Neuronal stem cell (in vitro differentiated cells): ENCODE results near the gene MACROD1.

ENCODE experiments used
- DNase-seq: peaks from one replicate; pipeline ENCODE4 v3.0.0-alpha.2; 2013; ENCODE audit warnings: low spot score
- H2AFZ ChIP-seq: one replicate; pipeline ENCODE4 v1.6.1; 2013; ENCODE audit warnings: mild to moderate bottlenecking, low read length, inconsistent platforms
- H2AK5ac ChIP-seq: 2 replicates; pipeline ENCODE4 v1.6.1; 2013; ENCODE audit warnings: low read depth, mild to moderate bottlenecking, inconsistent platforms, low read length, moderate library complexity, mixed read lengths
- H2BK120ac ChIP-seq: 2 replicates; pipeline ENCODE4 v1.6.1; 2013; ENCODE audit warnings: low read depth, mild to moderate bottlenecking, inconsistent platforms, low read length, moderate library complexity, mixed read lengths
- H2BK12ac ChIP-seq: one replicate; pipeline ENCODE4 v1.6.1; 2013; ENCODE audit warnings: low read length, inconsistent platforms
- H2BK15ac ChIP-seq: 2 replicates; pipeline ENCODE4 v1.6.1; 2013; ENCODE audit warnings: mild to moderate bottlenecking, low read length, inconsistent platforms, mixed read lengths
- H2BK5ac ChIP-seq: one replicate; pipeline ENCODE4 v1.6.1; 2013; ENCODE audit warnings: inconsistent platforms, mild to moderate bottlenecking, low read length, moderate library complexity
- H3K14ac ChIP-seq: one replicate; pipeline ENCODE4 v1.6.1; 2013; ENCODE audit warnings: low read length, inconsistent platforms
- H3K18ac ChIP-seq: 2 replicates; pipeline ENCODE4 v1.6.1; 2013; ENCODE audit warnings: low read length, inconsistent platforms
- H3K23ac ChIP-seq: 2 replicates; pipeline ENCODE4 v1.6.1; 2013; ENCODE audit warnings: low read depth, mild to moderate bottlenecking, mixed read lengths, low read length, inconsistent platforms; ENCODE audit not compliant: poor library complexity
- H3K27ac ChIP-seq: replicated peaks from 3 replicates; pipeline ENCODE4 v1.5.1; 2013; ENCODE audit warnings: low read length, inconsistent platforms
- H3K27me3 ChIP-seq, 3 experiments: 2 replicates each; pipeline ENCODE4 v1.6.1; 2013; ENCODE audit warnings: low read length in 3 of 3, mild to moderate bottlenecking in 2 of 3, inconsistent platforms in 1 of 3, low read depth in 1 of 3, mixed read lengths in 1 of 3, moderate library complexity in 1 of 3; ENCODE audit not compliant: control insufficient read depth in 3 of 3, insufficient read depth in 3 of 3
- H3K36me3 ChIP-seq, 2 donors: replicated peaks in 1 of 2; 2 replicates each; pipeline ENCODE4 v1.6.1; 2013; ENCODE audit warnings: low read length in 2 of 2; ENCODE audit not compliant: control insufficient read depth in 2 of 2, insufficient read depth in 2 of 2
- H3K4ac ChIP-seq: 2 replicates; pipeline ENCODE4 v1.6.1; 2013; ENCODE audit warnings: inconsistent platforms, mild to moderate bottlenecking, low read length, moderate library complexity
- H3K4me1 ChIP-seq, 2 donors: 1 replicate in 1 of 2; 2 replicates in 1 of 2; pipeline ENCODE4 v1.6.1; 2013; ENCODE audit warnings: low read length in 2 of 2, low read depth in 1 of 2; ENCODE audit not compliant: control insufficient read depth in 2 of 2, insufficient read depth in 1 of 2
- H3K4me2 ChIP-seq: one replicate; pipeline ENCODE4 v1.6.1; 2013; ENCODE audit warnings: mild to moderate bottlenecking, low read length, inconsistent platforms; ENCODE audit not compliant: insufficient read depth, poor library complexity, severe bottlenecking
- H3K4me3 ChIP-seq, 2 donors: 2 replicates each; pipeline ENCODE4 v1.5.1; 2013; ENCODE audit warnings: low read length in 2 of 2, mild to moderate bottlenecking in 2 of 2, inconsistent platforms in 1 of 2, moderate library complexity in 1 of 2
- H3K79me1 ChIP-seq: one replicate; pipeline ENCODE4 v1.6.1; 2013; ENCODE audit warnings: low read depth, mild to moderate bottlenecking, inconsistent platforms, low read length, moderate library complexity
- H3K9ac ChIP-seq: one replicate; pipeline ENCODE4 v1.6.1; 2013; ENCODE audit warnings: mild to moderate bottlenecking, low read depth, low read length, inconsistent platforms; ENCODE audit not compliant: poor library complexity
- H3K9me3 ChIP-seq, 2 donors: replicated peaks in 1 of 2; 2 replicates each; pipeline versions ENCODE3 to v1.6.1; 2013; ENCODE audit warnings: low read length in 2 of 2, mild to moderate bottlenecking in 2 of 2, inconsistent platforms in 1 of 2, low read depth in 1 of 2, mixed read lengths in 1 of 2, moderate library complexity in 1 of 2; ENCODE audit not compliant: control insufficient read depth in 2 of 2, insufficient read depth in 1 of 2
- H4K8ac ChIP-seq: one replicate; pipeline ENCODE4 v1.6.1; 2013; ENCODE audit warnings: low read depth, mild to moderate bottlenecking, inconsistent platforms, low read length, moderate library complexity
- H4K91ac ChIP-seq: one replicate; pipeline ENCODE4 v1.6.1; 2013; ENCODE audit warnings: low read length, low read depth, mild to moderate bottlenecking, inconsistent platforms; ENCODE audit not compliant: poor library complexity
- WGBS, 2 donors: extraction: QIAGEN DNeasy Blood & Tissue Kit; methylation state at CpG; one replicate each; pipeline ENCODE4 v1.1.7; 2013; ENCODE audit warnings: missing lambda C conversion rate in 2 of 2, mixed read lengths in 1 of 2; ENCODE audit not compliant: insufficient read length in 2 of 2, insufficient replicate concordance in 1 of 2; ENCODE audit errors: extremely low coverage in 2 of 2; 5-methylcytosine and 5-hydroxymethylcytosine counted together

The MACROD1 gene

GRCh38 chr11:63991558-63991957 is 174.4 kb downstream of the MACROD1 start:
- H2BK120ac ChIP-seq = no peak overlapping the region

GRCh38 chr11:63986932-63987513 is 178.9 kb downstream of the MACROD1 start:
- Histone ChIP-seq H3K4me1 (peaks cover 12 to 16% of the 10 kb centered on the region in 2 donors), H4K91ac (no peak overlapping the region), H3K36me3 (peaks cover 26 to 52% of the 10 kb centered on the region in 2 donors), H3K27me3 (no peaks in the 10 kb centered on the region), H3K9me3 (no peaks in the 10 kb centered on the region), H3K79me1 (peaks cover 25% of the 10 kb centered on the region), H3K4me3 (peak overlapping the region; percentile 87 to 98), H2BK120ac (no peak overlapping the region), H2BK5ac (peak overlapping the region; percentile 88), H2AFZ (peak overlapping the region; percentile 86), H3K23ac (peak overlapping the region; percentile 22), H3K4me2 (peak overlapping the region; percentile 78), H2BK15ac (no peak overlapping the region), H2BK12ac (no peak overlapping the region), H2AK5ac (peak overlapping the region; percentile 76), H3K27ac (peak overlapping the region; percentile 99), H3K9ac (peak overlapping the region; percentile 95), H3K14ac (no peak overlapping the region), H4K8ac (no peak overlapping the region), H3K18ac (peak overlapping the region; percentile 91), H3K4ac (peak overlapping the region; percentile 41)
- no peak for DNase-seq
- WGBS, 2 donors = no CpG with 5 or more reads among the region's 25 CpGs

More at GRCh38 chr11:63991558-63991957, 174.4 kb downstream of the MACROD1 start:
- no peak overlapping the region for H4K91ac ChIP-seq
- H3K9me3 ChIP-seq = no peaks in the 10 kb centered on the region
- no peak overlapping the region for H3K4me2 ChIP-seq
- H3K4me3 ChIP-seq = no peak overlapping the region
- no peak overlapping the region for H3K18ac ChIP-seq
- peaks cover 43 to 84% of the 10 kb centered on the region in 2 donors for H3K36me3 ChIP-seq
- H2AFZ ChIP-seq = no peak overlapping the region
- H2BK5ac ChIP-seq = no peak overlapping the region
- DNase-seq = no peak
- H3K9ac ChIP-seq = no peak overlapping the region
- no peak overlapping the region for H3K14ac ChIP-seq
- H3K27me3 ChIP-seq = no peaks in the 10 kb centered on the region
- H3K23ac ChIP-seq = no peak overlapping the region
- no peak overlapping the region for H3K4ac ChIP-seq
- H3K79me1 ChIP-seq = peaks cover 27% of the 10 kb centered on the region
- no peak overlapping the region for H3K27ac ChIP-seq
- no peak overlapping the region for H2BK15ac ChIP-seq
- no peak overlapping the region for H2BK12ac ChIP-seq
- WGBS, 2 donors = no CpG with 5 or more reads among the region's 10 CpGs
- no peak overlapping the region for H4K8ac ChIP-seq
- peaks cover 8 to 9% of the 10 kb centered on the region in 2 donors for H3K4me1 ChIP-seq
- no peak overlapping the region for H2AK5ac ChIP-seq

- peak within 1 kb of the TSS; percentile 95 for H3K9ac ChIP-seq
- H4K91ac ChIP-seq = peak within 1 kb of the TSS; percentile 96
- H2AK5ac ChIP-seq = peak within 1 kb of the TSS; percentile 76
- WGBS, 2 donors = no CpG with 5 or more reads among the region's 63 CpGs
- peak within 1 kb of the TSS; percentile 99 for H3K27ac ChIP-seq
- peak within 1 kb of the TSS; percentile 86 for H2AFZ ChIP-seq
- peaks cover 25% of the 10 kb centered on the region for H3K79me1 ChIP-seq
- H2BK120ac ChIP-seq = peak within 1 kb of the TSS; percentile 55
- DNase-seq = peak; percentile 91
- H3K14ac ChIP-seq = peak within 1 kb of the TSS; percentile 98
- peaks cover 12 to 16% of the 10 kb centered on the region in 2 donors for H3K4me1 ChIP-seq
- H3K9me3 ChIP-seq = no peaks in the 10 kb centered on the region
- peaks cover 24 to 49% of the 10 kb centered on the region in 2 donors for H3K36me3 ChIP-seq
- peak within 1 kb of the TSS; percentile 41 for H3K4ac ChIP-seq
- H2BK15ac ChIP-seq = peak within 1 kb of the TSS; percentile 76
- H2BK5ac ChIP-seq = peak within 1 kb of the TSS; percentile 88
- H3K4me2 ChIP-seq = peak within 1 kb of the TSS; percentile 78
- peak within 1 kb of the TSS; percentile 87 to 98 for H3K4me3 ChIP-seq
- peak within 1 kb of the TSS; percentile 89 for H4K8ac ChIP-seq
- no peak within 1 kb of the TSS for H2BK12ac ChIP-seq
- peak within 1 kb of the TSS; percentile 60 for H3K23ac ChIP-seq
- no peaks in the 10 kb centered on the region for H3K27me3 ChIP-seq
- peak within 1 kb of the TSS; percentile 99 for H3K18ac ChIP-seq
These were observed 179.6 kb downstream of the MACROD1 start, which contains the start of gene OTUB1 for GRCh38 chr11:63986156-63986931. OTUB1 (plus strand) TSS chr11:63986438; CDS start chr11:63986457, 19 bp downstream.

- no peak overlapping the region for H2BK120ac ChIP-seq
- H3K14ac ChIP-seq = peak overlapping the region; percentile 15
- H4K91ac ChIP-seq = no peak overlapping the region
- H3K4me2 ChIP-seq = peak overlapping the region; percentile 70
- H3K27ac ChIP-seq = peak overlapping the region; percentile 68
- DNase-seq = no peak
- H4K8ac ChIP-seq = no peak overlapping the region
- peak overlapping the region; percentile 76 for H2BK15ac ChIP-seq
- no peaks in the 10 kb centered on the region for H3K27me3 ChIP-seq
- no peaks in the 10 kb centered on the region for H3K9me3 ChIP-seq
- H3K18ac ChIP-seq = peak overlapping the region; percentile 42
- peaks cover 19 to 45% of the 10 kb centered on the region in 2 donors for H3K36me3 ChIP-seq
- H3K79me1 ChIP-seq = peaks cover 23% of the 10 kb centered on the region
- peak overlapping the region; percentile 86 for H2AFZ ChIP-seq
- H3K4ac ChIP-seq = no peak overlapping the region
- WGBS, 2 donors = no CpG with 5 or more reads among the region's 18 CpGs
- H3K23ac ChIP-seq = no peak overlapping the region
- H3K9ac ChIP-seq = no peak overlapping the region
- H2BK5ac ChIP-seq = no peak overlapping the region
- H3K4me1 ChIP-seq = peaks cover 12 to 16% of the 10 kb centered on the region in 2 donors
- H3K4me3 ChIP-seq = peak overlapping the region; percentile 16 to 87
- no peak overlapping the region for H2BK12ac ChIP-seq
- H2AK5ac ChIP-seq = no peak overlapping the region
These were observed 180.1 kb downstream of the MACROD1 start for GRCh38 chr11:63985812-63986155.
